Ramos (cell line): Measurements from ENCODE around the gene ARHGAP8.
"Not testable (repeated sequence)": the region's sequence is repeated elsewhere in the genome, so short reads cannot be mapped to it uniquely, and the experiment has no call there.

Experiments
- in situ Hi-C: fragments of 300-500 bp; cut with MboI; formaldehyde crosslinking; loops from one replicate; pipeline ENCODE4 v1.14.3; 2022; ENCODE audit warnings: low sequenced_read_pairs; ENCODE audit not compliant: unreplicated experiment

Gene ARHGAP8

GRCh38 chr22:44797181-44797725 lies 44.9 kb downstream of the ARHGAP8 start:
- in situ Hi-C loops = no loop called here

- in situ Hi-C loops = no loop called here
Observed at GRCh38 chr22:44799077-44799945, 46.9 kb downstream of the ARHGAP8 start.

GRCh38 chr22:44799946-44800634 lies 47.7 kb downstream of the ARHGAP8 start:
- in situ Hi-C loops = not testable (repeated sequence)

- in situ Hi-C loops = no loop called here
Observed at GRCh38 chr22:44801476-44801875, 49.1 kb downstream of the ARHGAP8 start.

- in situ Hi-C loops = no loop called here
Observed at GRCh38 chr22:44802071-44802700, 49.8 kb downstream of the ARHGAP8 start.

GRCh38 chr22:44802956-44803355 lies 50.6 kb downstream of the ARHGAP8 start:
- in situ Hi-C loops = no loop called here

- in situ Hi-C loops = no loop called here
Observed at GRCh38 chr22:44804327-44804726, 52.0 kb downstream of the ARHGAP8 start.

GRCh38 chr22:44805711-44806110 lies 53.3 kb downstream of the ARHGAP8 start:
- in situ Hi-C loops = no loop called here

- in situ Hi-C loops = no loop called here
Observed at GRCh38 chr22:44807232-44807631, 54.9 kb downstream of the ARHGAP8 start.

GRCh38 chr22:44807915-44808690 lies 55.7 kb downstream of the ARHGAP8 start:
- in situ Hi-C loops = no loop called here

- in situ Hi-C loops = no loop called here
Observed at GRCh38 chr22:44809456-44809855, 57.1 kb downstream of the ARHGAP8 start.

GRCh38 chr22:44811141-44811540 lies 58.8 kb downstream of the ARHGAP8 start:
- in situ Hi-C loops = no loop called here

GRCh38 chr22:44813416-44813815 lies 61.0 kb downstream of the ARHGAP8 start:
- in situ Hi-C loops = no loop called here

- in situ Hi-C loops = no loop called here
Observed at GRCh38 chr22:44814266-44815098, 62.1 kb downstream of the ARHGAP8 start.

- in situ Hi-C loops = no loop called here
Observed at GRCh38 chr22:44815099-44816070, 63.0 kb downstream of the ARHGAP8 start.

GRCh38 chr22:44816141-44816540 lies 63.8 kb downstream of the ARHGAP8 start:
- in situ Hi-C loops = no loop called here

- in situ Hi-C loops = no loop called here
Observed at GRCh38 chr22:44818727-44819126, 66.4 kb downstream of the ARHGAP8 start.
